NCI-H1105 treated with DMSO at 0.1 percent for 48 hours (cell line): ENCODE results near the gene COA4.

Experiments
- DNase-seq: peaks from one replicate; lab custom pipeline; 2025; lab: John Stamatoyannopoulos, UW

The COA4 gene

DNA sequence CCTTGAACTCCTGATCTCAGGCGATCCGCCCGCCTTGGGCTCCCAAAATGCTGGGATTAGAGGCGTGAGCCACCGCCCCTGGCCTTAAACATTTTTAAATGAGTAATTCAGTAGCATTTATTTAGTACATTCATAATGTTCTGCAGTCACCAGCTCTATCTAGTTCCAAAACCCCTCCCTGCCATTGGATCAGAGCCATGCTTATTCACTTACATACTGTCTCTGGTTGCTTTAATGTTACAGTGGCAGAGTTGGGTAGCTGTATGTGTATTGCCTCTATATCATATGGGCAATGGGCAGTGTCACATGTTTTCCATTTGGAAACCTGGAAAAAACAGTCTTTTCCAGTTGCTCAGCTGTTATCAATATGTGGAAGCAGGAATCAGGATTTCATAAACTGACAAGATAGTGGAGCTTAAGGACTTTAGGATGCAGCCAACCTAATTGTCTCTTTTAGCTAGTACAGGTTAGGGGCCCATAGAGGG, 10.5 kb downstream of the COA4 start:
- no peak for DNase-seq

DNA sequence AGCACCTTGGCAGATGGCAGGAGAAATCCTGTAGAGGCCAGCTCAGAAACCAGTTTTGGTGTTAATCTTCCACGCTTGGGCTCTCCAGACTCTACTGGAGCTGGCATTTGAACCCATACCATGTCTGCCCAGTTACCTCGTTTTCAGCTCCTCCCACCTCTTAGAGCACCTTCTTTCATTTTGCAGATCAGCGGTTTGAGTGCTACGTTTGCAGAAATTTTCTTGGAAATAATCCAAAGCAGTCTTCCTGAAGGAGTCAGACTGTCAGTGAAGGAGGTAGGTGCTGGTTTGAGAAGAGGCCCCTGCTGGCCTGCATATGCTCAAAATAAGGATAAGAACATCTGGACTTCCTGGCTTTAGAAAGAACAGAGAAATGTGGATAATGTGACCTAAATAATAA, 13.7 kb downstream of the COA4 start:
- no peak for DNase-seq

- DNase-seq, result no peak
Observed at GRCh38 chr11:73860202-73860601, 16.4 kb downstream of the COA4 start.

GRCh38 chr11:73859671-73860070, 17.0 kb downstream of the COA4 start:
- DNase-seq, result no peak

GRCh38 chr11:73856031-73856567, 20.5 kb downstream of the COA4 start:
- no peak for DNase-seq

- no peak for DNase-seq
Observed at GRCh38 chr11:73854680-73855079, 22.0 kb downstream of the COA4 start.

- DNase-seq, result peak; percentile 62
Observed at GRCh38 chr11:73852049-73852448, 24.6 kb downstream of the COA4 start.

DNA sequence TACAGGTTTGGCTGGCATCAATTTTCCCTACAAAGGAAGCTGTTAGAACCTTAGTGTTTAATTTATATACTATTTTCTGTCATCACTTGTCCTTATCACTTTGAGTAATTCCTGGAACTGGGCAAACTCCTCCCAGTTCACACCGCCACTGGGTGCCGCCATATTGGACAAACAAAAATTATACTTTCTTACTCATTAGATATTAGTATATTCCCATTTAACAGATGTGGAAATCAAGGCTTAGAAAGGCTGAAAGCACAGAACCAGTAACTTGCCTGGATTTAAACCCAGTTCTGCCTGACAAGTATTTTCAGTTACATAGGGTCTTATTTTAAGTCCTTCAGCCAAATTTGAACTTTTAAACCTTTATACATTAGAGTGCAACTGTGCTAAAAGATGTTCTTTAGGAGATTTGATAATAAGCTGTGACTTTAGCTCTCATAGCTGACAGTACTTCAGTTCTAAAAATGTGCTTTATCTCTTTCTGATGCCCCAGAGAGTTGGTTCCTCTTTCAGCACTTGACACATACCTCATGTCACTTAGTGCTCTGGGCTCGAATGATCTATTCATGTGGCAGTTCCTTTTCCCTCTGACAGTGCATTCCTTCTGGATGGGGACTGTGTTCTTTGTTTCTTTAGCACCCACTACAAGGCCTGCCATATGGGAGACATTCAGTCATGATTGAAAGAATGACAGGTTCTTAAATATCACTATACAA, 25.4 kb downstream of the COA4 start:
- DNase-seq, result no peak

DNA sequence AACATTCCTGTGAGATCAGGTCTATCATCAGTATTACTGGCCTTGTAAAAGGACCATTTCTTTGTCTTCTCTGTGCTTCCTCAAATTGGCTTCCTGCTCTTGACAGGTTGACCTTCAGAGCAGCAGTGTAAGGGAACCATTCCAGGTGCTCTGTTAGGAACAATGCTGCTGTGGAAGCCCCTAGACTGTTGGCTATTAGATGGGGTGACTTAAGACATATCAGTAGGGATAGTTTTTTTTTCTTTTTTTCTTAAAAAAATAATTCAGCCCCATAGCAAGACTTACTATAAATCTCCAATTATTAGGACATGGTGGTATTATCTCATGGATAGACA, 37.6 kb downstream of the COA4 start:
- no peak for DNase-seq

- DNase-seq, result no peak
Observed at GRCh38 chr11:73838443-73839122, 38.1 kb downstream of the COA4 start.

DNA sequence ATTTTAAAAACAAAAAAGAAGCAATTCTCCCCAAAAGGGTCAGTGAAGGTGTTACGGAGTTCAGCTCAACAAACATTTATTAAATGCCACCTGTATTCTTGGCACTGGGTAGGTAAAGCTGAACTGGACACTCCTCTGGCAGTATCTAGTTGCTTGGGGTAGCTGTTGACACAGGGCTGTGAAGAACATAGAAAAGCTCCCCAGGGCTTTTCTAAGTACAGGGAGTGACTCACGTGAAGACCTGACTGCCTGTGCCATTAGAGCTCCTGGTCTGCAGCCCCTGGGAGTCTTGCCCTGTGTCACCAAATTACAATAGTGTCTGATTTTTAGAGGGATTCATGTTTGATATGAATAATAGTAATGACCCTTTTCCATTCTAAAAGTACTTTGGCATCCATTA, 43.6 kb downstream of the COA4 start:
- DNase-seq, result no peak

- no peak for DNase-seq
Observed at GRCh38 chr11:73830261-73830660, 46.4 kb downstream of the COA4 start.
